GM13976 (cell line): ENCODE data around the gene TJP3.

Experiments used
- DNase-seq: peaks from one replicate; pipeline ENCODE4 v3.0.0; 2012; ENCODE audit warnings: low spot score
- in situ Hi-C: fragments of 300-500 bp; cut with MboI; formaldehyde crosslinking; loops from one replicate; pipeline ENCODE4 v1.12.0; 2022; ENCODE audit warnings: low sequenced_read_pairs, mixed read lengths, inconsistent platforms; ENCODE audit not compliant: unreplicated experiment
- TF ChIP-seq, protein P1 (sequence below): IDR thresholded peaks from 2 replicates; pipeline ENCODE4 v1.5.1; 2012; ENCODE audit warnings: borderline replicate concordance, mild to moderate bottlenecking; ENCODE audit not compliant: insufficient read depth; ENCODE audit errors: extremely low read depth, missing control alignments, control extremely low read depth

The TJP3 gene

DNA sequence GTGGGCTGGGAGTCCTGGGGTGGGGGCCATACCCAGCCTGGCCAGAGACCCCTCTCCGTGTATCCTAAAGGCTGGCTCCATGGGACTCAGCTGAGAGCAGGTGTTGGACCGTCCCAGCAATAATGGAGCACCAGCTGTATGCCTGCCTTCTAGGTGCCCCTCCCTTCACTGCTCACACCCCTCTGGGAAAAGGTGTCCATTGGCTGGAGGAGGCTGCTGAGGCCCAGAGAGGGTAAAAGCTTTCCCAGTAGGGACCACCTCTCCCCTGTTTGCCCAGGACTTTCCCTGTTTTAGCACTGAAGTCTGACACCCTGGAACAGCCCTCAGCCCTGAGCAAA, 67.2 kb downstream of the TJP3 start:
- in situ Hi-C loops, result no loop called here
- DNase-seq, result no peak
- TF ChIP-seq, protein P1, sequence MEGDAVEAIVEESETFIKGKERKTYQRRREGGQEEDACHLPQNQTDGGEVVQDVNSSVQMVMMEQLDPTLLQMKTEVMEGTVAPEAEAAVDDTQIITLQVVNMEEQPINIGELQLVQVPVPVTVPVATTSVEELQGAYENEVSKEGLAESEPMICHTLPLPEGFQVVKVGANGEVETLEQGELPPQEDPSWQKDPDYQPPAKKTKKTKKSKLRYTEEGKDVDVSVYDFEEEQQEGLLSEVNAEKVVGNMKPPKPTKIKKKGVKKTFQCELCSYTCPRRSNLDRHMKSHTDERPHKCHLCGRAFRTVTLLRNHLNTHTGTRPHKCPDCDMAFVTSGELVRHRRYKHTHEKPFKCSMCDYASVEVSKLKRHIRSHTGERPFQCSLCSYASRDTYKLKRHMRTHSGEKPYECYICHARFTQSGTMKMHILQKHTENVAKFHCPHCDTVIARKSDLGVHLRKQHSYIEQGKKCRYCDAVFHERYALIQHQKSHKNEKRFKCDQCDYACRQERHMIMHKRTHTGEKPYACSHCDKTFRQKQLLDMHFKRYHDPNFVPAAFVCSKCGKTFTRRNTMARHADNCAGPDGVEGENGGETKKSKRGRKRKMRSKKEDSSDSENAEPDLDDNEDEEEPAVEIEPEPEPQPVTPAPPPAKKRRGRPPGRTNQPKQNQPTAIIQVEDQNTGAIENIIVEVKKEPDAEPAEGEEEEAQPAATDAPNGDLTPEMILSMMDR, result no peak

DNA sequence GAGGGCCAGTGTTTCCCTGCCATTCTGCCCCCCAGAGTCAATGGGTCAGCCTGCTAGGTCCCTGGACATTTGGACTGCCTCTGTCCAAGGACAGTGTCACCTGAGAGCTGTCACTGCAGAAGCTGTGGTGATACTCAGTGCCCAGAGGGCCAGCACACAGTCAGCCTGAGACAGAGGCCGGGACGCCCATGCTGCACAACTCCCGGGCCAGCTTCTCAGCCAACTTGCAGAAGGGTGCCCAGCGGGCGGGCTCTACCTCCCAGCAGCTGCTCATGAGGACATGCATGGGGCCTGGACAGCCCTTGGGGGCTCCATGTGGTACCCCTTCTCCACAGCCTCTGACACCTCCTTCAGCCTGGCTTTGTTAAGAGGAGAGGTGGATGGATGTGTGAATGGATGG, 67.6 kb downstream of the TJP3 start:
- TF ChIP-seq, protein P1, result no peak
- DNase-seq, result no peak
- in situ Hi-C loops, result no loop called here

DNA sequence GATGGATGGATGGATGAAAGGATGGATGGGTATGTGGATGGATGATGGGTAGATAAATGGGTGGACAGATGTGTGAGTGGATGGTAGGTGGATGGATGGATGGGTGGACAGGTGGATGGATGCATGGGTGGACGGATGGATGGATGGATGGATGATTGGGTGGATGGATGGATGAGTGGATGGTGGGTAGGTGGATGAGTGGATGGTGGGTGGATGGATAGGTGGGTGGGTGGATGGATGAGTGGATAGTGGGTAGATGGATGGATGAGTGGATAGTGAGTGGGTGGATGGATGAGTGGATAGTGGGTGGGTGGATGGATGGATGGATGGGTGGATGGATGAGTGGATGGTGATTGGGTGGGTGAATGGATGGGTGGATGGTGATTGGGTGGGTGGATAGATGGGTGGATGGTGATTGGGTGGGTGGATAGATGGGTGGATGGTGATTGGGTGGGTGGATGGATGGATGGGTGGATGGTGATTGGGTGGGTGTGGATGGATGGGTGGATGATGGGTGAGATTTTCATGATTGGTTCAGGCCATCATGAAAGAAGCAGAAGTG, 68.4 kb downstream of the TJP3 start:
- DNase-seq, result no peak
- TF ChIP-seq, protein P1, result no peak
- in situ Hi-C loops, result no loop called here

DNA sequence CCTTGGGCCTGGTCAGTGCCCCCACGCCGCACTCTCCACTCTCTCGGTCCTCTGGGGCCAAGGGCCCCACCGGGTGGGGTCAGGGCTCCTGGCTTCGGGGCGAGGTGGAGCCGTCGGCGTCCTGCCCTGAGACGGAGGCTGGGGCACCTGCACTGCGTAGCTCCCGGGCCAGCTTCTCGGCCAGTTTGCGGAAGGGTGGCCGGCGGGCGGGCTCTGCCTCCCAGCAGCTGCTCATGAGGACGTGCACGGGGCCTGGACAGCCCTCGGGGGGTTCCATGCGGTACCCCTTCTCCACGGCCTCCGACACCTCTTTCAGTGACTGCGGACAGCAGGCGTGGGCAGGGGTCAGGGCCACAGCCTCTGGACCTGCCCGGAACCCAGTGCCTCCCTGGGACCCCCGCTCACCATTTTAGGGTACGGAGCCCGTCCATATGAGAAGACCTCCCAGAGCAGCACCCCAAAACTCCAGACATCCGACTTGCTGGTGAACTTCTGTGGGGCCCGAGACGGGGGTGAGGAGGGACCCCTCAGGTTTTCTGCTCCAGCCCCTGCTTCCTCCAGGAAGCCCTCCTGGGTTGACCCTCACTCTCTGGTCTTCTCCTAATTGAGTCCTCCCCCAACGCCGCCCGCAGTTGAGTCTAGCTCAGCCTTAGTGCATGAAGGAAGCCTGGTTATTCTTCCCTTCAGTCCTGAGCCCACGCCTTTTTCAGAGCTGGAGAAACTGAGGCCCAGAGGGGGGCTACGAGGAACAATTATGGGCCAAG, 70.1 kb downstream of the TJP3 start:
- no peak for DNase-seq
- TF ChIP-seq, protein P1, result no peak
- in situ Hi-C loops, result no loop called here

DNA sequence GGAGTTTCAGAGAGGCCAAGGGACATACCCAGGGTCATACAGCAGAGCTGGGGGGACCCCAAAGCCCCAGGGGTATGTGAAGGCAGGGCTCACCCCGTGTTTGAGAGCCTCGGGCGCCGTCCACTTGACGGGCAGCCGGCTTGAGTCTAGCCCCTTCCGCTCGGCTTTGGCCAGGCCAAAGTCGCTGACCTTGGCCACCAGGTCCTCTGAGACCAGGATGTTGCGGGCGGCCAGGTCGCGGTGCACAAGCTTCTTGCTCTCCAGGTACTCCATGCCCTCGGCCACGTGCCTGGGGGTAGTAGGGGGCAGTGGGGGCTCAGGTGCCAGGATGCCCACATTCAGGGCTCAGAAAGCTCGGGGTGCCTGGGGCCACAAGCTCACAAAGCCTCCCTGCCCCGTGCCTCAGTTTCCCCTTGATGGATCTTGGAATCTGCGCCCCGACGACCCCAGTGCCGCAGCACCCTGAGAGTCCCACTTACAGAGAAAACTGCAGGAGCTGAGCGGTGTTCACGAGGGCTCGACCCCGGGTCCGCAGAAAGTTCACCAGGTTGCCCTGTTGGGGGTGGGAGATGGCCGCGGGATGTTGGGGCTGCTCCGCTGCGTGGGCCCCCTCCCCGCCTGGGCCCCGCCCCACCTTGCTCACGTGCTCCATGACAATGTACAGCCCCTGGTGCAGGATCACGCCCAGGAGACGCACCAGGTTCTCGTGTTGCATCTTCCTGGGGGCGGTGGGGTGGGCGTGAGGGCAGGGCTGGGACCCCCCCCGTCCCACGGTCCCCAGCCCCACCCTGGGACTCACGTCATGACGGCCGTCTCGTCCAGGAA, 70.9 kb downstream of the TJP3 start:
- TF ChIP-seq, protein P1, result no peak
- DNase-seq, result no peak
- in situ Hi-C loops, result no loop called here

DNA sequence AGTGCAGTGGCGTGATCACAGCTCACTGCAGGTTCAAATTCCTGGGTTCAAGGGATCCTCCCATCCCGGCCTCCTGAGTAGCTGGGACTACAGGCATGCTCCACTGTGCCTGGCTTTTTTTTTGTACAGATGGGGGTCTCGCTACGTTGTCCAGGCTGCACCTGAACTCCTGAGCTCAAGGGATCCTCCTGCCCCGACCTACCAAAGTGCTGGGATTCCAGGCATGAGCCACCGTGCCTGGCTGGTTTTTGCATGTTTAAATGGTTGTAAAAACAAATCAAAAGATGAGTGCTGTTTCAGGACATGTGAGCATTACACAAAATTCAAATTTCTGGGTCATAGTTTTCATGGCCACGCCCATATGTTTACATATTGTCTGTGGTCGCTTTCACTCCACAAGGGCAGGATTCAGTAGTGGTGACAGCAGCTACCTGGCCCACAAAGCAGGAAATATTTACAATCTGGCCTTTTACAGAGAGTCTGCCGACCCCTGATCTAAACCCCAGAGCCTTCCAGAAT, 72.7 kb downstream of the TJP3 start:
- TF ChIP-seq, protein P1, result no peak
- in situ Hi-C loops, result no loop called here
- DNase-seq, result no peak
